OCI-LY1 (cell line): Measurements from ENCODE around the gene RNPEPL1.
"Not testable (repeated sequence)": the region's sequence is repeated elsewhere in the genome, so short reads cannot be mapped to it uniquely, and the experiment has no call there.

Experiments used
- CTCF ChIP-seq: fragments of 200-600 bp; sonication (generic), shearing (Covaris generic); IDR thresholded peaks from 2 replicates; pipeline ENCODE4 v1.5.1; 2017; ENCODE audit warnings: mild to moderate bottlenecking, antibody characterized with exemption, low read length, moderate library complexity, mixed read lengths
- EZH2 ChIP-seq: fragments of 200-600 bp; sonication (generic), shearing (Covaris generic); IDR thresholded peaks from 2 replicates; pipeline ENCODE4 v1.8.0; 2017; ENCODE audit warnings: borderline replicate concordance, mixed run types, mild to moderate bottlenecking, antibody characterized with exemption, low read length, moderate library complexity, mixed read lengths

GRCh38 chr2:240539101-240539500 lies 29.2 kb upstream of the RNPEPL1 start:
- not testable (repeated sequence) for TF ChIP-seq CTCF, EZH2
